Measurements from ENCODE around the gene OR52E1.

DNA sequence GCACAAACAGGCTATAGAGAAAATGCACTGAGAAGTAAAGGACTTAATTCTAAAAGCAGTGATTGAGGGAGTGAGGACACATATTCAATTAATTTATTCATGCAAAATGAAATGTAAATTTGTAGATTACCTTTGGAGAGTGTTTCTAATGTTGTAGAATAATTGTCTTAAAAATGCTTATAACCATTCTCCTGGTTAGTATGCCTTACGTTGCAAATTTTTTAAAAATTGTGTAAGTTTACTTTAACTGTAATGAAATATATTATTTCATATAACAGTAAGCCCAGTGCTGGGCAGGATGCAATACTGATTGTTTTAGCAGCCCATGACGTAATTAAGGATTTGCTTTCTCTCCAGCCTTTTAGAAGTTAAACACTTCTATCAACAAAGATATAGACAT is 26.6 kb downstream of the OR52E1 start:
- TF ChIP-seq, protein P1, sequence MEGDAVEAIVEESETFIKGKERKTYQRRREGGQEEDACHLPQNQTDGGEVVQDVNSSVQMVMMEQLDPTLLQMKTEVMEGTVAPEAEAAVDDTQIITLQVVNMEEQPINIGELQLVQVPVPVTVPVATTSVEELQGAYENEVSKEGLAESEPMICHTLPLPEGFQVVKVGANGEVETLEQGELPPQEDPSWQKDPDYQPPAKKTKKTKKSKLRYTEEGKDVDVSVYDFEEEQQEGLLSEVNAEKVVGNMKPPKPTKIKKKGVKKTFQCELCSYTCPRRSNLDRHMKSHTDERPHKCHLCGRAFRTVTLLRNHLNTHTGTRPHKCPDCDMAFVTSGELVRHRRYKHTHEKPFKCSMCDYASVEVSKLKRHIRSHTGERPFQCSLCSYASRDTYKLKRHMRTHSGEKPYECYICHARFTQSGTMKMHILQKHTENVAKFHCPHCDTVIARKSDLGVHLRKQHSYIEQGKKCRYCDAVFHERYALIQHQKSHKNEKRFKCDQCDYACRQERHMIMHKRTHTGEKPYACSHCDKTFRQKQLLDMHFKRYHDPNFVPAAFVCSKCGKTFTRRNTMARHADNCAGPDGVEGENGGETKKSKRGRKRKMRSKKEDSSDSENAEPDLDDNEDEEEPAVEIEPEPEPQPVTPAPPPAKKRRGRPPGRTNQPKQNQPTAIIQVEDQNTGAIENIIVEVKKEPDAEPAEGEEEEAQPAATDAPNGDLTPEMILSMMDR (IDR thresholded peaks at IDR 0.05), result no peak
- TF ChIP-seq POLR2A (IDR thresholded peaks at IDR 0.05) (no peak), EP300 (IDR thresholded peaks at IDR 0.05; ENCODE audit: low read depth) (no peak)

Measured in transverse colon (tissue), 3 donors.